Prostate gland (tissue), 2 donors: ENCODE data around the gene PRAME. TPM values are rescaled to one million over a fixed set of nuclear protein-coding genes. Genes with fewer than 3 reads are reported as not detected.

ENCODE experiments used
- DNase-seq: peaks from one replicate; pipeline ENCODE4 v3.0.0-alpha.2; 2019; ENCODE audit warnings: low spot score
- H3K27ac ChIP-seq, 2 donors: fragments of 200-600 bp; sonication (generic); 2 replicates each; pipeline ENCODE4 v1.5.1; 2017 to 2019
- H3K27me3 ChIP-seq: fragments of 200-600 bp; sonication (generic); replicated peaks from 2 replicates; pipeline ENCODE4 v1.5.1; 2019; ENCODE audit not compliant: insufficient read depth
- H3K36me3 ChIP-seq, 2 donors: fragments of 200-600 bp; sonication (generic); 1 replicate in 1 of 2; 2 replicates in 1 of 2; pipeline versions ENCODE4 v1.5.1 to v1.8.1; 2017 to 2019
- H3K4me1 ChIP-seq: fragments of 200-600 bp; sonication (generic); replicated peaks from 2 replicates; pipeline ENCODE4 v1.5.1; 2019
- H3K4me3 ChIP-seq, 2 donors: fragments of 200-600 bp; sonication (generic); 2 replicates each; pipeline ENCODE4 v1.5.1; 2017 to 2019
- H3K9me3 ChIP-seq: fragments of 200-600 bp; sonication (generic); 2 replicates; pipeline ENCODE4 v1.5.1; 2017
- CTCF ChIP-seq, 4 experiments: fragments of 200-600 bp in 2 of 4; fragments of 450-650 bp in 2 of 4; sonication (generic) in 2 of 4; IDR thresholded peaks; 1 replicate in 3 of 4; 2 replicates in 1 of 4; pipeline ENCODE4 v1.5.1; 2016 to 2019; ENCODE audit warnings: antibody characterized with exemption in 4 of 4, mild to moderate bottlenecking in 2 of 4, moderate library complexity in 2 of 4
- POLR2A ChIP-seq: fragments of 450-650 bp; IDR thresholded peaks from one replicate; pipeline ENCODE4 v1.6.1; 2016; ENCODE audit warnings: antibody characterized with exemption, mild to moderate bottlenecking
- POLR2AphosphoS5 ChIP-seq: sonication (generic); formaldehyde crosslinking; IDR thresholded peaks from one replicate; pipeline ENCODE4 v1.6.1; 2017; ENCODE audit warnings: antibody characterized with exemption
- WGBS: methylation state at CpG from one replicate; pipeline ENCODE4 v1.1.5; 2018; 5-methylcytosine and 5-hydroxymethylcytosine counted together
- intact Hi-C: fragments of 100-400 bp; cut with DNase I; formaldehyde crosslinking; loops from one replicate; pipeline ENCODE4 v1.14.2; 2022
- total RNA-seq, 2 donors: library from RNA; depleted of rRNA; stranded (reverse); fragments of >200 nt; gene quantifications; one replicate each; pipeline ENCODE4 v1.1.0, GENCODE V29; 2016

PRAME gene
- total RNA-seq, 2 donors from 2014 or later: 103 TPM; not detected in 1

- no peaks in the 10 kb centered on the region for H3K4me1 ChIP-seq
- no peaks in the 10 kb centered on the region for H3K36me3 ChIP-seq
- H3K4me3 ChIP-seq: no peak overlapping the region
- intact Hi-C loops: no loop called here
- no peak for DNase-seq
- no peak overlapping the region for H3K27ac ChIP-seq
- 92% methylated on average over 6 of the region's 6 CpGs for WGBS
- H3K9me3 ChIP-seq: no peaks in the 10 kb centered on the region
- no peaks in the 10 kb centered on the region for H3K27me3 ChIP-seq
- TF ChIP-seq POLR2A: no peak
- no peak for TF ChIP-seq POLR2AphosphoS5
- TF ChIP-seq CTCF (IDR thresholded peaks at IDR 0.05): no peak
Measured at GRCh38 chr22:22600531-22601261, 41.6 kb upstream of the PRAME start.

- TF ChIP-seq POLR2A (no peak), POLR2AphosphoS5 (no peak), CTCF (IDR thresholded peaks at IDR 0.05) (no peak)
- 64% methylated on average over 3 of the region's 3 CpGs for WGBS
- DNase-seq: no peak
Measured at GRCh38 chr22:22599248-22599647, 40.2 kb upstream of the PRAME start.

GRCh38 chr22:22598144-22598543 lies 39.1 kb upstream of the PRAME start:
- Histone ChIP-seq H3K27me3 (no peaks in the 10 kb centered on the region), H3K9me3 (no peaks in the 10 kb centered on the region), H3K4me1 (no peaks in the 10 kb centered on the region), H3K36me3 (no peaks in the 10 kb centered on the region), H3K4me3 (no peak overlapping the region), H3K27ac (no peak overlapping the region)
- 60% methylated on average over 5 of the region's 5 CpGs for WGBS
- intact Hi-C loops: no loop called here
- DNase-seq: no peak
- TF ChIP-seq CTCF (IDR thresholded peaks at IDR 0.05): no peak

More at GRCh38 chr22:22599248-22599647, 40.2 kb upstream of the PRAME start:
- Histone ChIP-seq H3K9me3 (no peaks in the 10 kb centered on the region), H3K36me3 (no peaks in the 10 kb centered on the region), H3K4me3 (no peak overlapping the region), H3K27me3 (no peaks in the 10 kb centered on the region), H3K4me1 (no peaks in the 10 kb centered on the region), H3K27ac (no peak overlapping the region)
- intact Hi-C loops: no loop called here

GRCh38 chr22:22595001-22595835 lies 36.2 kb upstream of the PRAME start:
- Histone ChIP-seq H3K4me3 (no peak overlapping the region), H3K27ac (no peak overlapping the region), H3K27me3 (no peaks in the 10 kb centered on the region), H3K9me3 (no peaks in the 10 kb centered on the region), H3K36me3 (no peaks in the 10 kb centered on the region), H3K4me1 (no peaks in the 10 kb centered on the region)
- TF ChIP-seq CTCF (IDR thresholded peaks at IDR 0.05) (no peak), POLR2A (no peak), POLR2AphosphoS5 (no peak)
- intact Hi-C loops: no loop called here
- WGBS: 76% methylated on average over 5 of the region's 5 CpGs
- no peak for DNase-seq
